MM.1S (cell line): Measurements from ENCODE around the gene FAHD2A.

ENCODE experiments used
- CTCF ChIP-seq: fragments of 300-600 bp; sonication (generic); IDR thresholded peaks from 2 replicates; pipeline ENCODE4 v1.5.1; 2016; ENCODE audit warnings: antibody characterized with exemption, low read length, mixed read lengths
- EZH2 ChIP-seq: fragments of 300-600 bp; sonication (generic); optimal IDR thresholded peaks from 2 replicates; pipeline ENCODE3; 2017; ENCODE audit warnings: low read depth, mild to moderate bottlenecking, antibody characterized with exemption, low read length, mixed read lengths
- EZH2phosphoT487 ChIP-seq: fragments of 300-600 bp; sonication (generic); IDR thresholded peaks from 2 replicates; pipeline ENCODE4 v1.6.1; 2018; ENCODE audit warnings: antibody characterized with exemption, low read length

DNA sequence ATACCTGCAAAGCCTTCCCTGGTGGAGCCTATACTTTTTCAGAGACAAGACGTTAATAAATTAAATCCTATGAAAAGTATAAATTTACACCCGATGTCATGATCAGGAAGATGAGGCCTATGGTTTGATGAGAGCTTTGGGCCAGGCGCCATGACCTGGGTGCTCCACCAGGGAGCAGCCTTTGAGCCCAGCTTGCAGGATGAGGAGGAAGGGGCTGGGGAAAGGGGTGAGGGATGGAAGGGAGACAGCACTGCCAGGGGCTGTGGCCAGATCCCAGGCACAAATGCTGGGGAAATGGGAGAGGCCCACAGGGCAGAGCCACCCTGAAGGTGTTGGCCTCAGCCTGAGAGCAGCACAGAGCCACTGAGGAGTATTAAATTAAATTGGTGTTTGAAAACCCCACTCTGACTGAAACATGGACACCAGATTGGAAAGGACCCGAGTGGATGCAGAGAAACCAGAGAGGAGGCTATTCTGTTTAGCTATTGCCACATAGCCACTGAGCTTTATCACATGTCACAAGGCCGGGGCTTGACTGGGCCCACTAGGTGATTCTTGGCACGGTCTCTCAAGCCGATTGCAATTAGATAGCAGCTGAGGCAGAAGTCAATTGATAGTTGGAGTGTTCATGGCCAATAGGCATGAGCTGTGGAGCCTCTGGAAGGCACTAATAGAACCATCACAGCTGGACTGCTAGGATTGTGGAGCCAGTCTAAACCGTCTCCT is 9.6 kb upstream of the FAHD2A start:
- TF ChIP-seq CTCF (peak; percentile 20), EZH2 (no peak), EZH2phosphoT487 (no peak)
